OCI-LY7 (cell line): Measurements from ENCODE around the gene FAM187B. TPM values are rescaled to one million over a fixed set of nuclear protein-coding genes. Genes with fewer than 3 reads are reported as not detected.

Experiments
- BruUV-seq: library from RNA; stranded (reverse); fragments of 400-500 nt; replicated peaks from 2 replicates; lab custom pipeline; 2021; lab: Mats Ljungman, UMichigan
- CTCF ChIA-PET: fragments of 300-600 bp; sonication (Branson Sonifier 250); formaldehyde crosslinking; loops from one replicate; lab custom pipeline; 2022; ENCODE audit warnings: antibody characterized with exemption; ENCODE audit not compliant: unreplicated experiment; lab: Charles Lee
- POLR2A ChIA-PET: fragments of 300-600 bp; sonication (Branson Sonifier 250); formaldehyde crosslinking; loops from one replicate; lab custom pipeline; 2022; ENCODE audit warnings: antibody characterized with exemption; lab: Charles Lee
- DNase-seq: peaks from one replicate; pipeline ENCODE4 v3.0.0-alpha.2; 2015; ENCODE audit warnings: low spot score
- H2AFZ ChIP-seq: fragments of 200-600 bp; sonication (generic), shearing (Covaris generic); 2 replicates; pipeline ENCODE4 v1.6.1; 2014; ENCODE audit warnings: mild to moderate bottlenecking, antibody characterized with exemption, low read length, moderate library complexity
- H3K27ac ChIP-seq: fragments of 200-600 bp; sonication (generic); 2 replicates; pipeline ENCODE4 v1.5.1; 2014; ENCODE audit warnings: mixed run types, low read depth, mild to moderate bottlenecking, moderate library complexity, low read length, inconsistent platforms; ENCODE audit not compliant: poor library complexity, severe bottlenecking
- H3K36me3 ChIP-seq: fragments of 200-600 bp; sonication (generic); 2 replicates; pipeline ENCODE4 v1.6.1; 2014; ENCODE audit warnings: mild to moderate bottlenecking, antibody characterized with exemption, low read length, moderate library complexity, mixed read lengths; ENCODE audit not compliant: insufficient read depth
- H3K4me1 ChIP-seq: fragments of 200-600 bp; sonication (generic); 2 replicates; pipeline ENCODE4 v1.5.1; 2014; ENCODE audit warnings: mild to moderate bottlenecking, low read length; ENCODE audit not compliant: insufficient read depth, poor library complexity, severe bottlenecking
- H3K4me2 ChIP-seq: fragments of 200-600 bp; sonication (generic); 2 replicates; pipeline ENCODE4 v1.6.1; 2014; ENCODE audit warnings: mild to moderate bottlenecking, low read length
- H3K4me3 ChIP-seq: fragments of 200-600 bp; sonication (generic); 2 replicates; pipeline ENCODE4 v1.5.1; 2014; ENCODE audit warnings: mild to moderate bottlenecking, low read depth, low read length; ENCODE audit not compliant: poor library complexity, severe bottlenecking
- H3K79me2 ChIP-seq: fragments of 200-600 bp; sonication (generic); 2 replicates; pipeline ENCODE4 v1.6.1; 2016; ENCODE audit warnings: low read depth, mild to moderate bottlenecking, low read length, moderate library complexity, mixed read lengths; ENCODE audit not compliant: insufficient read depth
- H3K9me2 ChIP-seq: fragments of 200-600 bp; sonication (generic); 2 replicates; pipeline ENCODE4 v1.6.1; 2016; ENCODE audit warnings: mild to moderate bottlenecking, low read length, mixed read lengths; ENCODE audit not compliant: insufficient read depth
- H3K9me3 ChIP-seq: fragments of 200-600 bp; sonication (generic); 2 replicates; pipeline ENCODE4 v1.6.1; 2014; ENCODE audit warnings: mild to moderate bottlenecking, mixed run types, low read length, mixed read lengths
- H4K20me1 ChIP-seq: fragments of 200-600 bp; sonication (generic); 2 replicates; pipeline ENCODE4 v1.6.1; 2014; ENCODE audit warnings: mild to moderate bottlenecking, antibody characterized with exemption, low read length, moderate library complexity, mixed read lengths; ENCODE audit not compliant: insufficient read depth
- EZH2phosphoT487 ChIP-seq: fragments of 200-600 bp; sonication (generic); IDR thresholded peaks from 2 replicates; pipeline ENCODE4 v1.6.1; 2018; ENCODE audit warnings: low read depth, borderline replicate concordance, mild to moderate bottlenecking, mixed run types, antibody characterized with exemption, low read length, moderate library complexity, mixed read lengths
- intact Hi-C: fragments of 100-400 bp; cut with micrococcal nuclease; formaldehyde crosslinking; loops from one replicate; pipeline ENCODE4 v1.10.0; 2022; ENCODE audit not compliant: unreplicated experiment
- total RNA-seq, 2 experiments: library from RNA; depleted of rRNA in 1 of 2; stranded (reverse); fragments of >200 nt in 1 of 2; shearing (Covaris generic) in 1 of 2; gene quantifications; 2 replicates each; pipeline ENCODE4 v1.2.3, GENCODE V29; 2014 to 2022
- TF ChIP-seq, protein P1 (sequence below): fragments of 200-600 bp; sonication (generic); conservative IDR thresholded peaks from 2 replicates; pipeline ENCODE4 v1.5.1; 2014; ENCODE audit warnings: mild to moderate bottlenecking, antibody characterized with exemption, low read length, moderate library complexity, mixed read lengths

FAM187B gene
- total RNA-seq, 2 experiments from 2014 or later = not detected

DNA sequence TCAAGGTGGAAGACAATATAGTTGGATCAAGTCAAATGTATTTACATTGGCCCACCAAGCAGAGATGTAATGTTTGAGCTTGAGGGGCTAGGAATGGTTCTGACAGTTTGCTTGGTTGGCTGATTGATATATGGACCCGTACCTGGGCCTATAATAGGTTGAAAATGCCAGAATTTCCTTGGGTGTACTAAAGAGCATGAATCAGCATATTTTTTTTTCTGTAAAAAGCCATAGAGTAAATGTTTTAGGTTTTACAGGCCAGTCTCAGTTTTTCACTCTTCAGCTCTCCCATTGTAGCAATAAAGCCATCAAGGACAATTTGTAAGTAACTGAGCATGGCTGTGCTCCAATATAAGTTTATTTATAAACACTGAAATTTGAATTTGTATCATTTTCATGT is 47.2 kb downstream of the FAM187B start:
- POLR2A ChIA-PET = no interaction called here

DNA sequence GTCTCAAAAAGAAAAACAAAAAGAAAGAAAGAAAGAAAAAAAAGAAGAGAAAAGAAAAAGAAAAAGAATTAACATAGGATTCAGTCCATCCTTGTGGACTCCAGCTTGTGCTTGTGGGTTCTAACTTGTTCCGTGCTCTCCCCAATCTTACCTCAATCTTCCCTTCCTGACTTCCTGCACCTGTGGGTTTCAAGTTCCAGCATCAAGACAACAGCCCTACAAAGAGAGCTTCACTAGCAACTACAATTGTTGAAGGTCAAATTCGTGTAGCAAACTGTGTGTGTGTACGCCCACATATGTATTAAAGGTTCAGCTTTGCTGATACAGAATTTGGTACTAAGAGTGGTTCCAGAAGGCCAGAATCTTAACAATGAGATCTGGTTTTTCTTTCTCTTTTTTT is 48.7 kb downstream of the FAM187B start:
- Histone ChIP-seq H4K20me1 (no peaks in the 10 kb centered on the region), H3K4me2 (no peak overlapping the region), H3K9me3 (peaks cover 13% of the 10 kb centered on the region; the same call in 1 of the 2 replicates), H3K4me1 (no peaks in the 10 kb centered on the region), H3K36me3 (no peaks in the 10 kb centered on the region), H3K27ac (no peak overlapping the region), H3K4me3 (no peak overlapping the region), H3K79me2 (no peaks in the 10 kb centered on the region), H3K9me2 (no peaks in the 10 kb centered on the region), H2AFZ (no peak overlapping the region)
- intact Hi-C loops = no loop called here
- DNase-seq = no peak
- TF ChIP-seq, protein P1, sequence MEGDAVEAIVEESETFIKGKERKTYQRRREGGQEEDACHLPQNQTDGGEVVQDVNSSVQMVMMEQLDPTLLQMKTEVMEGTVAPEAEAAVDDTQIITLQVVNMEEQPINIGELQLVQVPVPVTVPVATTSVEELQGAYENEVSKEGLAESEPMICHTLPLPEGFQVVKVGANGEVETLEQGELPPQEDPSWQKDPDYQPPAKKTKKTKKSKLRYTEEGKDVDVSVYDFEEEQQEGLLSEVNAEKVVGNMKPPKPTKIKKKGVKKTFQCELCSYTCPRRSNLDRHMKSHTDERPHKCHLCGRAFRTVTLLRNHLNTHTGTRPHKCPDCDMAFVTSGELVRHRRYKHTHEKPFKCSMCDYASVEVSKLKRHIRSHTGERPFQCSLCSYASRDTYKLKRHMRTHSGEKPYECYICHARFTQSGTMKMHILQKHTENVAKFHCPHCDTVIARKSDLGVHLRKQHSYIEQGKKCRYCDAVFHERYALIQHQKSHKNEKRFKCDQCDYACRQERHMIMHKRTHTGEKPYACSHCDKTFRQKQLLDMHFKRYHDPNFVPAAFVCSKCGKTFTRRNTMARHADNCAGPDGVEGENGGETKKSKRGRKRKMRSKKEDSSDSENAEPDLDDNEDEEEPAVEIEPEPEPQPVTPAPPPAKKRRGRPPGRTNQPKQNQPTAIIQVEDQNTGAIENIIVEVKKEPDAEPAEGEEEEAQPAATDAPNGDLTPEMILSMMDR = no peak
- TF ChIP-seq EZH2phosphoT487 = no peak
- BruUV-seq = no TSS peak
- CTCF ChIA-PET = no interaction called here
- POLR2A ChIA-PET = interaction anchor here (0.7 to 1.1 kb wide), 2 partner anchors 15 to 23 kb away, joined by 3 read pairs; no protein-coding TSS in a partner anchor

More for the DNA sequence above, 47.2 kb downstream of the FAM187B start:
- intact Hi-C loops = no loop called here
- no peak overlapping the region for H3K4me2 ChIP-seq
- no peak overlapping the region for H2AFZ ChIP-seq
- no peak overlapping the region for H3K4me3 ChIP-seq
- H3K4me1 ChIP-seq = no peaks in the 10 kb centered on the region
- TF ChIP-seq EZH2phosphoT487 = no peak
- TF ChIP-seq, protein P1 = no peak
- no TSS peak for BruUV-seq
- CTCF ChIA-PET = no interaction called here
- no peaks in the 10 kb centered on the region for H3K9me2 ChIP-seq
- peaks cover 13% of the 10 kb centered on the region; the same call in 1 of the 2 replicates for H3K9me3 ChIP-seq
- no peak overlapping the region for H3K27ac ChIP-seq
- no peaks in the 10 kb centered on the region for H4K20me1 ChIP-seq
- DNase-seq = no peak
- H3K79me2 ChIP-seq = no peaks in the 10 kb centered on the region
- H3K36me3 ChIP-seq = no peaks in the 10 kb centered on the region

DNA sequence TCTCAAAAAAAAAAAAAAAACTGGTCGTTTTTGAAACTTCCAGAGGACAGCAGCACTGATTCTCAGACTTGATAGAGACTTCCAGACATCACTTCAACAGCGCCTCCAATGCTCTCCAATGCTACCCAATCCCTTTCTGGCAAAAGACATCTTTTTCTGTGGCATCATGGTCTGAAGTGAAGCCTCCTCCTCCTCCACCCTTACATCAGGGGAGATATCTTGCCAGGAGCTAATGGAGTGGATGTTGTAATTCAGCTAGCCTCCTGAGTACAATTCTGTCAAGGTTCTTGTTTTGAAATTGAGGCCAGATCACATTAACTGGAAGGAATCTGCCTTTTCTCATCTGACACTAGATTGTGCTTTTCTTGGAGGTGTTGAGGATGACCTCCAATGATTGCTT is 49.8 kb downstream of the FAM187B start:
- no peaks in the 10 kb centered on the region for H3K36me3 ChIP-seq
- intact Hi-C loops = no loop called here
- TF ChIP-seq, protein P1 = no peak
- TF ChIP-seq EZH2phosphoT487 = no peak
- no peaks in the 10 kb centered on the region for H3K79me2 ChIP-seq
- no peak overlapping the region for H2AFZ ChIP-seq
- no TSS peak for BruUV-seq
- CTCF ChIA-PET = no interaction called here
- no peaks in the 10 kb centered on the region for H3K9me2 ChIP-seq
- no peak overlapping the region for H3K4me3 ChIP-seq
- DNase-seq = no peak
- H3K27ac ChIP-seq = no peak overlapping the region
- H3K4me2 ChIP-seq = no peak overlapping the region
- POLR2A ChIA-PET = no interaction called here
- no peaks in the 10 kb centered on the region for H3K4me1 ChIP-seq
- no peaks in the 10 kb centered on the region for H4K20me1 ChIP-seq
- H3K9me3 ChIP-seq = peaks cover 13% of the 10 kb centered on the region; the same call in 1 of the 2 replicates
